Stimulated activated CD8-positive, alpha-beta memory T cell treated with anti-CD3 and anti-CD28 coated beads, Interleukin-12 subunit alpha, Interleukin-12 subunit beta, amount 100 ng/mL, for 1 hour (primary cell): ENCODE measurements around the gene KCNJ16.

Source experiments
- DNase-seq: peaks from one replicate; pipeline ENCODE4 v3.0.0-alpha.2; 2020; ENCODE audit warnings: low read depth

The KCNJ16 gene

DNA sequence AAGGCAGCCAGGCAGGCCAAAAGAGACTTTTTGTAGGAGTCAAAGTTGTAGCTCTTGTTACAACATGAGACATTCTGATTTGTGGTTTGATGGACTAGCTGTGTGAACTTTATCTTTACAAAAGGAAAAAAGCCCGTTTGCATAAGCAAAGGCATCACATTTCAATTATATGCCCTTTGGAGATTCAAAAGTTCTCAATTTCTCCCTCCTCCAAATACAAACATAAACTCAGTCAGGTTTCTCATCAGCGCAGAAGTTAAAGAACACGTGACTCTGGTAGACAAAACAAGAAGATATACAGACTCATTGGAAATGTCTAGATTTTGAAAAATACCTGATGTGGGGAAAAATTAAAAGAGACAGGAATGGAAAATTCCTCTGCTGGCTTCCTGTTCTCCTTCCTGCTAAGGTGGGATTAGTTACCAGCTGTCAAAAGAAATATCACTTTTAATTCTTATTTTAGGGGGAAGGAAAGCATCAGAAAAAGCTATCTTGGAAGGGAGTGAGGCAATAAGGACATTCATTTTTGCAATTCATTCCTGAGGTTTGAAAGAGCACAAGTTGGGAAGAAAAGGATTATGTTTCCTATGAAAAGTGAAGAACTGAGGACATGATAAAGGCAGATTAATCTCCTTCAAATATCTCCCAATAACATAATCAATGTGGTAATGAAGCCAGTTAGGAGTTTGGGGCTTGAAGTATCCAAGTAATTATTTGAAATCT, 4.6 kb upstream of the KCNJ16 start:
- DNase-seq = no peak

DNA sequence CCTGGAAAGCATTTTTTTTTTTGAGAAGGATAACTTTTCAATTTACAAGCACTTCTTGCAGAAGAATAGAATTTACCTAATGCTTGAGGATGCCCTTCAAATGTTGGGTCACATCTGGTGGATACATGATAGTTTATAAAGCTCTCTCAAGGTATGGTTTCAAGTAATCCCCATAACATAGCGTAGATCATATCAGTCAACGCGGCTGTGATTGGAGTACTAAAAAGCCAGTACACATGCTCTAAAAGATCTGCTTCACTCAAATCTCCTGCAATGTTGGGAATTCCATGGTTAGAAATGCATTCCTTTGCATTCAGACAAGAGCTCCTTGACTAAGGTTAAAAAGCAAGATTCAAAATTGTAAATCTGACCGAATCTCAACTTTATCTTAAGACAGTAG, 3.9 kb upstream of the KCNJ16 start:
- DNase-seq = no peak

- no peak for DNase-seq
Observed at GRCh38 chr17:70071620-70072019, 3.4 kb upstream of the KCNJ16 start.

DNA sequence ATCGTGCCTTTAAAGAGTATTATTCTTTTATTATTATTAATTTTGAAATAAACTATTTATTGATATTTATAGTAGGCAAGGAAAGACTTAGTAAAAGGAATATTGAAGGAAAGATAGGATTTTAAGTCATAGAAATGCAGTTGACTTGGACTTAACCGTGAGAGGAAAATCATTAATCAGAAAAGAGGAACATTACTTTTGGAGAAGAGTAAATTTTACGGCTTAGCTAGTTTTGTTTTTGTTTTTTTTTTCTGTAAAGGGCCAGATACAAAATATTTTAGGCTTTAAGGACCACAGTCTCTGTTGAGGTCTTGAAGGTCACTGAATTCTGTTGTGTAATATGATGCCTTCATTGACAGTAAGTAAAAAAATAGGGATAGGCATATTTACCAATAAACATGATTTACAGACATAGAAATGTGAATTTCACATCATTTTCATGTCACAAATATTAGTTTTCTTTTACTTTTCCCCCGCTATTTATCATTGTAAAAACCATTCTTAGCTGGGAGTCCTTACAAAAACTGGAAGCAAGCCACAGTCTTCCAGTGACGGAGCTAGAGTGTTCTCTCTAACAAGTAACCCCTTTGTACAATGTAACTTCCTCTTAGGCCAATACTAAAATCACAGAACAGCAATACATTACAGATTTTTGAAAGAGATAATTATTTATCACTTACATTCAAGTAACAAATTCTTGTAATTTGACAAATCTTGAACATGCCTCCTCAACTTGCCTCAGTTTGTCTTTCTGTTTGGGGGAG, 2.3 kb upstream of the KCNJ16 start:
- DNase-seq = no peak

GRCh38 chr17:70073310-70073709, 1.7 kb upstream of the KCNJ16 start:
- no peak for DNase-seq

- no peak for DNase-seq
Observed at GRCh38 chr17:70073799-70074198, 1.2 kb upstream of the KCNJ16 start.

DNA sequence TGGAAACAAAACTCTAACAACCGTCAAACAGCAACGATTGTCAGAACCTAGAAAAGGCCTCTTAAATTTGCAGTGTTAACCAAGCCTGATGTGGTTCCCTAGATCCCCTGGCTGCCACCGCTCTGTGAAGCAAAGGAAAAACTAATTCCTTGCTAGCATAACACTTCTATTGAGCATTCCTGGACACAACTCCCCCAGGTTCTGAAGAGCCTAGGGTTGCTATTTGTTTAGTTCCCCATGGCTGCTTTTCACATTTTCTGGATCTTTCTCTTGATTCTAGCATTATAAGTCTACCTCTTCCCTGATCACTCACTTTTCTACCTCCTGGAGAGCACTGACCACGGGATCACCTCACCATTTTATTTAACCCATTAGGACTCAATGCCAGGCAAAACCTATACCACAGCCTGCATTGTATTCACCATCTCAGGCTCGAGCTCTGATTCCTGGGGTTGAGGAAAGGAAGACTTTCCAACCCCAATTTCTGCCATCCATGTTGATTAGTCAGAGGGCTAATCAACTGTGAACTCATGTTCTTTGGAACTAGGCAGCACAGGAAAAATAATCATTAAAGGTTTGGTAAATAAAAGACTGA, 692 bp upstream of the KCNJ16 start:
- no peak for DNase-seq

DNA sequence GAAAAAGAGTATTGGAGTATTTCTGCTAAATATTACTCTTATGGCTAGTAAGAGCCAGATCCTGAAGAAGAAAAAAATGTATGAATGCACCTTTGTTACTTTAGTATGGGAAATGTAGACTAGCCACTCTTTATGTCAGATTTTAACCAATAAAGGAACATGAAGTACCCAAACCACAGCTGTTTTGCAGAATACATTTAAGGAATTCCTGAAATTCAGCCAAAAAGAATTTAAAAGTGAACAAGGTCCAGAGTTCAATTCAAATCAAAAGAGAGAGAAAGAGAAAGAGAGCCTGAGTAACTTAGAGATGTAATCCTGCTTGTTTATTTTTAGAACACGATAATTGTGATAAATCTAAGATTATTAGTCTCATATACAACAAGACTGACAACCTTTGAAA, 1.2 kb downstream of the KCNJ16 start:
- no peak for DNase-seq

DNA sequence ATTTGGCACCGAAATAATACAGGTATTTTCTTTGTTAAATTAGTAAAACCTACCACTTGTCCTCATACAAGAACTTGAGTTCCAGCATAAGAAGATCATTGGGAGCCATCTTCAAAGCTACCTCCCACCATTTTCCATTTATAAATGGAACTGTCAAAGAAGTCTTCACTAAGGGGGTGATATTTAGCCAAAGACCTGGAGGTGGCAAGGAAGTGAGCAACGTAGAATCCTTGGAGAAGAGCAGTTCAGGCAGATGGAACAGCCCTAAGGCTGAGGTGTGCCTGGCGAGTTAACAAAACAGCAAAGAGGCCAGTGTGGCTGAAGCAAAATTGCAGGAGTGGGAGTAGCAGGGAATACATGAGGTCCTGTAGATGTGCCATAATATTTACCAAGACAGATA, 1.8 kb downstream of the KCNJ16 start:
- DNase-seq = no peak

DNA sequence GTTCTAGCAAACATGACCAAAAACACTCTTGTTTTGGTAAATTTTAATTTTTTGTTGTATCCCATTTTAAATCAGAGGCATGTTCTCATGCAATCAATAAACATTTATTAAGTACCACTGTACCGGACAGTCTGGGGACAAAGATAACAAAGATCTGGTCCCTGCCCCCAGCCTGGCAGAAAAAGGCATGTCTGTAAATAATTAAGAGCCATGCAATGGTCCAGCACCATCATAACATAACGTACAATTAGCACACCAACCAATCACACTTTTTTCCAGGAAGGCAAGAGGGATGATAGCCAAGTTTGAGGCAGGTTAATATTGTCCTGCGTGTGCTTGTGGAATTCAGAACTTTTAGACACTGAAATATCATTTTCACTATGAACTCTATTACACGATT, 3.5 kb downstream of the KCNJ16 start:
- DNase-seq = no peak

- DNase-seq = no peak
Observed at GRCh38 chr17:70078994-70079531, 4.0 kb downstream of the KCNJ16 start.

DNA sequence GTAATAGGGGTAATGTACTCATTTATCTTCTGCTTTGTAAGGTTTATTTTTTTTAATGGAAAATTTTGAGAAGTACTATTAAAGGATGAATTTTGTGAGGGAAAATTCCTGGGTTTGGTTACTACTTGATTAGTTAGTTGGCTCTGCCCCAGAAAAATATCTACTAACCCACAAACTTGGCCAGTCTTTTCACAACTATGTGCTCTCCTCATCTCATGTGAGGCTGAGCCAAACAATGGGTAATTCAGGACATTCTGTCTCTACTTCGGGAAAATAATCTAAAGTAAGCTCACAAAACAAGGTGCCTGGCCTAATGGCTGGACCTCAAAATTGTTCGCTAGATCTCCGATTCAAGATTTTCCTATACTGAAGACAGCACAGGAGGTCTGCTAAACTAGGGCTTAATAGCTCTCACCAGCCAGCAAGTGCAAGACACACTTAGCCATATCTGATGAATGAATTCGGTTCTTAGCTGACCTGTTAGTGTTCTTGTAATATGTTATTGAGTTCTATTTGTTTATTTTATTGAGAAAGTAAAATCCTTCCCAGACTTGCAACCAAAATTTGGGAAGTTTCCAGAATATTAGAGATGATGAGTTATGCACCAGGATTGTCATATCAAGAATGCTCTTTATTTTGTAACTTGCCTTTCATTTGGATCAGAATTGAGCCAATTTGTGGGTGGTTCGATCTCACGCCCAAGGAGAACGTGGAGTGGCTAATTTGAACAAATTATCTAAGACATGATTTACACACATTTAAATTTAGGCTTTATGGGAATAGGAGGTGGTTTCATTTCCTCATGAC, 5.7 kb downstream of the KCNJ16 start:
- DNase-seq = no peak

GRCh38 chr17:70081885-70082284, 6.9 kb downstream of the KCNJ16 start:
- no peak for DNase-seq

GRCh38 chr17:70084476-70084875, 9.5 kb downstream of the KCNJ16 start:
- no peak for DNase-seq

DNA sequence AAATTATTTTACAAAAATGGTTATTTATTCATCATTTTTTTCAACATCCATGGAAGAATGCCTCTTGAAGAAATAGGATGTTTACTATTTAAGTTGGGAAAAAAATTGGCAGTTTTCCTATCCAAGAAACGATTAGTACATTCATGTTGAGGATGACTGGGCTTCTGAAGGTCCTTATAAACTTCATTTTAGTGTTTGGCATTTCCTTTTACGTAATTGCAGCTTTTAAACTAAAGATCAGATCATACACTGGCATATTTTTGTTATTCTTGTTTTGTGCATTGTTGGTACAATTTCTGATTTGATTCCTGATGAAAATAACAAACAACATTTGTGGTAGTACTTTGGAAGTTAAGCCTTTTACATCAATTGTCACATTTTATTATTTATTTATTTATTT, 11.5 kb downstream of the KCNJ16 start:
- DNase-seq = no peak

GRCh38 chr17:70089513-70090148, 14.6 kb downstream of the KCNJ16 start:
- no peak for DNase-seq

- no peak for DNase-seq
Observed at GRCh38 chr17:70091005-70091568, 16.1 kb downstream of the KCNJ16 start.

DNA sequence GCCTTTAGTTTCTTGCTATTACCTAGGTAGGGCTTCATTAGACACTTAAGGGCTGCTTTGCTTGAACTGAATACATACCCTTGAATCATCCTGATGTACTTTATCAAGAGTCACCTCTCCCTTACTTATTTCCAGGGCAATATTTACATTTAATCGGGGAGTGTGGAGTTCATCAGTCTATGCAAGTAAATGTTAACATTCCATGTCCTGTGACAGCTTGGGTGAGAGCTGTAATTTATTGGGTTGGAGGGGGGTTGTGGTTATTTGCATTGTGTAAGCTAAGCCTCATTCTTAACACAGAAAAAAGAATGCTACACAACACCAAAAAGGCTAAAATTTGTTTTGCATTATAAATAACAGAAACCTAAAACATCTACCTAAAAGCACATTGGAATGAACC, 16.7 kb downstream of the KCNJ16 start:
- DNase-seq = no peak

DNA sequence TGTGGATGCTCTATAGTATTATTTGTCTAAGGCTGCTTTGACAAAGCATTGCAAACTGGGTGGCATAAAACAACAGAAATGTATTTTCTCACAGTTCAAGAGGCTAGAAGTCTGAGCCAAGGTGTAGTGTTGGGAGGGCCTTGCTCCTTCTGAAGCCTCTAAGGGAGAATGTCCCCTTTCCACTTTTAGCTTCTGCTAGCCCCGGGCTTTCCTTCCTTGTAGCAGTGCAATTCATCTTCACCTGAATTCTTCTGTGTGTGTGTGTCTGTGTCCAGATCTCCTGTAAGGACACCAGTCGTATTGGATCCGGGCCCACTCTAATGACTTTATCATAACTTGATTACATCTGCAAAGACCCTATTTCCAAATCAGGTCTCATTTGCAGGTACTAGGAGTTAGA, 18.1 kb downstream of the KCNJ16 start:
- DNase-seq = no peak

DNA sequence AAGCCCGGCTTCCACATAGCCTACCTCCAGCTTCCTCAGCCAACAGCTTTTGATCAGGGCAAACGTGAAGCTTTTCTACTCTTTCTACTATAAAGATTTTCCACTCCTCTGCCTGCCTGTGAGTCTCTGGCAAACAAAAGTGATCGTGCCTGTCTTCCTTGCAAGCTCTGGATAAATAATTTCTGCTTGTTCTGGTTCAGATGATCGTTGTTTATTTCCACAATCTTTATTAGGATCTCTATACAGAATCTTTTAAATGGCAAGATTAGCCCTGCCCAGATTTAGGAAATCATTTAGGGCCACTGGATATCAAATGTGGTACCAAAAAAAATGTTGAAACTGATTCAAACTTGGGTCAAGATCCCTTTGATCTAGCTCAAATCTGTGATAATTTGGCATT, 20.4 kb downstream of the KCNJ16 start:
- no peak for DNase-seq

DNA sequence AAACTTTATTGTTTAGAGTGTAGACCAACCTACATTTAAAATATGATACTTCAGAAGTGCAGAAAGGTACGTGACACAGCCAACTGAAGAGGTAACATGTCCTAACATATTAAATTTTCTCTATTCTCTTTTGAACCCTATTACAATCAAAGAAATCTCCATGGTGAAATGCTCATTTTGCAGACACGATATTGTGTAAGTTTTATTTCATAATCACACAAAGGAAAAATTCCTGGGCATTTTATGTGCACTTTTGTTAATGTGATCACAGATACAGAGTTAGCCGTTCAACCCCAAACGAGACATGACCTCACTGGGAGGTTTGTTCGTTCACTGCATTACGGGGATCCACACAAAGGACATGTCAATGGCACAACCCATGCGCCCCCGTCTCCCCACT, 21.8 kb downstream of the KCNJ16 start:
- DNase-seq = no peak
